ENCODE results near the gene TRIM29. TPM values are rescaled to one million over a fixed set of nuclear protein-coding genes. Genes with fewer than 3 reads are reported as not detected.
A peak's percentile ranks its signal among the peaks of the same experiment; 100 is the strongest.
"Not testable (repeated sequence)": the region's sequence is repeated elsewhere in the genome, so short reads cannot be mapped to it uniquely, and the experiment has no call there.

The TRIM29 gene
- total RNA-seq, 1 donor from 2014 or later = not detected

GRCh38 chr11:120170741-120171261 is 32.9 kb upstream of the TRIM29 start:
- DNase-seq = no peak

- no peak for DNase-seq
Observed at GRCh38 chr11:120169981-120170698, 32.2 kb upstream of the TRIM29 start.

- peak; percentile 80 for DNase-seq
Observed at GRCh38 chr11:120168960-120169681, 31.2 kb upstream of the TRIM29 start.

GRCh38 chr11:120168108-120168959 is 30.4 kb upstream of the TRIM29 start:
- DNase-seq = no peak

GRCh38 chr11:120167659-120168058 is 29.7 kb upstream of the TRIM29 start:
- no peak for DNase-seq

- no peak for DNase-seq
Observed at GRCh38 chr11:120160436-120160835, 22.5 kb upstream of the TRIM29 start.

- DNase-seq = no peak
Observed at GRCh38 chr11:120153221-120153620, 15.3 kb upstream of the TRIM29 start.

- no peak for DNase-seq
Observed at GRCh38 chr11:120151536-120151935, 13.6 kb upstream of the TRIM29 start.

- DNase-seq = no peak
Observed at GRCh38 chr11:120149246-120149645, 11.3 kb upstream of the TRIM29 start.

GRCh38 chr11:120147950-120148270 is 10.0 kb upstream of the TRIM29 start:
- DNase-seq = no peak

- no peak for DNase-seq
Observed at GRCh38 chr11:120147094-120147949, 9.4 kb upstream of the TRIM29 start.

GRCh38 chr11:120146413-120147093 is 8.6 kb upstream of the TRIM29 start:
- no peak for DNase-seq

GRCh38 chr11:120144501-120144900 is 6.6 kb upstream of the TRIM29 start:
- DNase-seq = no peak

GRCh38 chr11:120143472-120143871 is 5.6 kb upstream of the TRIM29 start:
- not testable (repeated sequence) for DNase-seq

GRCh38 chr11:120142441-120143100 is 4.7 kb upstream of the TRIM29 start:
- DNase-seq = no peak

- no peak for DNase-seq
Observed at GRCh38 chr11:120141768-120142423, 4.0 kb upstream of the TRIM29 start.

- no peak for DNase-seq
Observed at GRCh38 chr11:120141113-120141767, 3.3 kb upstream of the TRIM29 start.

- no peak for DNase-seq
Observed at GRCh38 chr11:120139316-120140069, 1.6 kb upstream of the TRIM29 start.

GRCh38 chr11:120137187-120137610 is 714 bp downstream of the TRIM29 start:
- no peak for DNase-seq

All from dermis blood vessel endothelial cell (primary cell).